Esophagus squamous epithelium (tissue), 4 donors: ENCODE data around the gene PBX2.

Experiments
- CTCF ChIP-seq, 6 experiments: fragments of 450-650 bp in 4 of 6; fragments of 200-600 bp in 2 of 6; sonication (generic) in 2 of 6; IDR thresholded peaks; one replicate each; pipeline ENCODE4 v1.5.1; 2016 to 2019; ENCODE audit warnings: antibody characterized with exemption in 6 of 6, mild to moderate bottlenecking in 4 of 6, moderate library complexity in 4 of 6
- POLR2A ChIP-seq, 4 donors: fragments of 450-650 bp; IDR thresholded peaks; one replicate each; pipeline ENCODE4 v1.6.1; 2017; ENCODE audit warnings: antibody characterized with exemption in 4 of 4, mild to moderate bottlenecking in 4 of 4, moderate library complexity in 3 of 4

GRCh38 chr6:32154514-32155161, 35.4 kb downstream of the PBX2 start:
- TF ChIP-seq CTCF (IDR thresholded peaks at IDR 0.05), result peak; percentile 28 to 77 (median 66)
- TF ChIP-seq POLR2A (IDR thresholded peaks at IDR 0.05), result no peak
